Esophagus squamous epithelium (tissue), 5 donors: ENCODE measurements around the gene B3GNT2. TPM values are rescaled to one million over a fixed set of nuclear protein-coding genes. Genes with fewer than 3 reads are reported as not detected.

ENCODE experiments used
- DNase-seq: peaks from one replicate; lab custom pipeline; 2025; lab: John Stamatoyannopoulos, UW
- H3K27ac ChIP-seq, 4 donors: fragments of 200-600 bp; sonication (generic); one replicate each; pipeline ENCODE4 v1.5.1; 2016 to 2019; ENCODE audit warnings: mild to moderate bottlenecking in 1 of 4
- H3K27me3 ChIP-seq, 4 donors: fragments of 200-600 bp; sonication (generic); 1 replicate in 3 of 4; 2 replicates in 1 of 4; pipeline versions ENCODE4 v1.5.1 to v1.6.0; 2017 to 2021; ENCODE audit warnings: antibody characterized with exemption in 1 of 4
- H3K36me3 ChIP-seq, 3 donors: fragments of 200-600 bp; sonication (generic); one replicate each; pipeline ENCODE4 v1.5.1; 2016 to 2019
- H3K4me1 ChIP-seq, 3 donors: fragments of 200-600 bp; sonication (generic); one replicate each; pipeline ENCODE4 v1.5.1; 2017 to 2019
- H3K4me3 ChIP-seq, 4 donors: fragments of 200-600 bp; sonication (generic); 1 replicate in 3 of 4; 2 replicates in 1 of 4; pipeline ENCODE4 v1.5.1; 2016 to 2019; ENCODE audit warnings: mild to moderate bottlenecking in 2 of 4, moderate library complexity in 1 of 4
- H3K9me3 ChIP-seq, 3 donors: fragments of 200-600 bp; sonication (generic); one replicate each; pipeline ENCODE4 v1.5.1; 2016 to 2019
- CTCF ChIP-seq, 6 experiments: fragments of 450-650 bp in 4 of 6; fragments of 200-600 bp in 2 of 6; sonication (generic) in 2 of 6; IDR thresholded peaks; one replicate each; pipeline ENCODE4 v1.5.1; 2016 to 2019; ENCODE audit warnings: antibody characterized with exemption in 6 of 6, mild to moderate bottlenecking in 4 of 6, moderate library complexity in 4 of 6
- POLR2A ChIP-seq, 4 donors: fragments of 450-650 bp; IDR thresholded peaks; one replicate each; pipeline ENCODE4 v1.6.1; 2017; ENCODE audit warnings: antibody characterized with exemption in 4 of 4, mild to moderate bottlenecking in 4 of 4, moderate library complexity in 3 of 4
- WGBS, 2 donors: methylation state at CpG; one replicate each; pipeline ENCODE4 v1.1.5; 2018; 5-methylcytosine and 5-hydroxymethylcytosine counted together
- intact Hi-C: fragments of 100-400 bp; cut with DNase I; formaldehyde crosslinking; loops from one replicate; pipeline ENCODE4 v1.15.0; 2022
- total RNA-seq, 4 donors: library from RNA; depleted of rRNA; stranded (reverse); fragments of >200 nt; gene quantifications; one replicate each; pipeline ENCODE4 v1.1.0, GENCODE V29; 2016
- donor health status: DM: yes; HTN: yes; CAD: no.

The B3GNT2 gene
- total RNA-seq, 4 donors from 2014 or later: 22.3 to 41.9 (median 33.5) TPM

- Histone ChIP-seq H3K4me1 (peaks cover 0 to 6% (median 0%) of the 10 kb centered on the region in 3 donors), H3K27me3 (no peaks in the 10 kb centered on the region), H3K9me3 (no peaks in the 10 kb centered on the region), H3K4me3 (no peak overlapping the region), H3K36me3 (no peaks in the 10 kb centered on the region), H3K27ac (peak overlapping the region in 3 of 4 donors; percentile 10 to 47 (median 42))
- 55 to 80% methylated on average over 4 to 5 of the region's 5 CpGs for WGBS, 2 donors
- no peak for DNase-seq
- intact Hi-C loops: no loop called here
- no peak for TF ChIP-seq CTCF (IDR thresholded peaks at IDR 0.05)
- TF ChIP-seq POLR2A (IDR thresholded peaks at IDR 0.05): no peak
Measured at GRCh38 chr2:62178741-62179271, 17.1 kb upstream of the B3GNT2 start.

- no peaks in the 10 kb centered on the region for H3K9me3 ChIP-seq
- 72 to 85% methylated on average over 3 to 4 of the region's 4 CpGs for WGBS, 2 donors
Measured at GRCh38 chr2:62180975-62181374, 14.9 kb upstream of the B3GNT2 start.

GRCh38 chr2:62181843-62182242 lies 14.1 kb upstream of the B3GNT2 start:
- Histone ChIP-seq H3K4me1 (peaks cover 0 to 6% (median 0%) of the 10 kb centered on the region in 3 donors), H3K9me3 (no peaks in the 10 kb centered on the region), H3K27ac (no peak overlapping the region), H3K27me3 (no peaks in the 10 kb centered on the region), H3K4me3 (no peak overlapping the region), H3K36me3 (no peaks in the 10 kb centered on the region)
- intact Hi-C loops: loop anchor here (10.0 kb wide), 1 partner anchor 223 kb away; no protein-coding TSS in a partner anchor
- no peak for DNase-seq
- 77 to 82% methylated on average over 3 of the region's 3 CpGs for WGBS, 2 donors
- no peak for TF ChIP-seq POLR2A (IDR thresholded peaks at IDR 0.05)
- no peak for TF ChIP-seq CTCF (IDR thresholded peaks at IDR 0.05)

More at GRCh38 chr2:62180975-62181374, 14.9 kb upstream of the B3GNT2 start:
- Histone ChIP-seq H3K36me3 (no peaks in the 10 kb centered on the region), H3K4me3 (no peak overlapping the region), H3K4me1 (peaks cover 0 to 6% (median 0%) of the 10 kb centered on the region in 3 donors), H3K27ac (no peak overlapping the region), H3K27me3 (no peaks in the 10 kb centered on the region)
- TF ChIP-seq CTCF (IDR thresholded peaks at IDR 0.05): no peak
- intact Hi-C loops: loop anchor here (10.0 kb wide), 1 partner anchor 224 kb away; no protein-coding TSS in a partner anchor
- no peak for DNase-seq

GRCh38 chr2:62184512-62185230 lies 11.2 kb upstream of the B3GNT2 start:
- Histone ChIP-seq H3K4me1 (no peaks in the 10 kb centered on the region), H3K27me3 (no peaks in the 10 kb centered on the region), H3K36me3 (no peaks in the 10 kb centered on the region), H3K27ac (no peak overlapping the region), H3K4me3 (no peak overlapping the region), H3K9me3 (no peaks in the 10 kb centered on the region)
- 77 to 80% methylated on average over 1 to 3 of the region's 3 CpGs for WGBS, 2 donors
- no peak for DNase-seq
- intact Hi-C loops: loop anchor here (10.0 kb wide), 1 partner anchor 220 kb away; no protein-coding TSS in a partner anchor
- TF ChIP-seq POLR2A (IDR thresholded peaks at IDR 0.05): no peak
- TF ChIP-seq CTCF (IDR thresholded peaks at IDR 0.05): no peak
